ENCODE measurements around the gene VASH1. TPM values are rescaled to one million over a fixed set of nuclear protein-coding genes. Genes with fewer than 3 reads are reported as not detected.

VASH1 gene
- total RNA-seq, 6 donors from 2014 or later = 12.0 to 53.5 (median 28.2) TPM

DNA sequence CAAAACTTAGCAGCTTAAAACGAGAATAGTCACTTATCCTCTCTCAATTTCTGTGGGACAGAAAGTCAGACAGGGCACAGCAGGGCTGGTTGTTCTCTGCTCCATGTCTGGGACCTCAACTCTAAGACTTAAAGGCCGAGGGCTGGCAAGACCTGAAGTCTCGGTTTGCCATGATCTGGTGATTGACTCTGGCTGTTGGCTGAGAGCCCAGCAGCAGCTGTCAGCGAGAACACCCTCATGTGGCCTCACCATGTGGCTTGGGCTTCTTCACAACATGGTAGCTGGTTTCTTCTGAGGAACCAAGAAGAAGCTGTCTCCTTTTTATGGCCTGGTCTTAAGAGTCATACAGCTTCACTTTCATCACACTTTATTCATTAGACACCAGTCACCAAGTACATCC lies 1.7 kb upstream of the VASH1 start:
- Histone ChIP-seq H3K36me3 (no peaks in the 10 kb centered on the region), H3K4me3 (no peak overlapping the region), H3K4me1 (peaks cover 14 to 39% (median 20%) of the 10 kb centered on the region in 4 donors), H3K27me3 (peaks cover 0 to 14% (median 4%) of the 10 kb centered on the region in 4 donors), H3K9me3 (no peaks in the 10 kb centered on the region), H3K27ac (no peak overlapping the region)
- DNase-seq = no peak
- ATAC-seq (ENCODE audit: low FRiP score in 2 of 2) = no peak
- 78 to 87% methylated on average over 4 of the region's 4 CpGs for WGBS, 2 donors
- TF ChIP-seq POLR2AphosphoS5 (IDR thresholded peaks at IDR 0.05) (no peak), EP300 (IDR thresholded peaks at IDR 0.05) (no peak), POLR2A (IDR thresholded peaks at IDR 0.05) (no peak)
- TF ChIP-seq, protein P1, sequence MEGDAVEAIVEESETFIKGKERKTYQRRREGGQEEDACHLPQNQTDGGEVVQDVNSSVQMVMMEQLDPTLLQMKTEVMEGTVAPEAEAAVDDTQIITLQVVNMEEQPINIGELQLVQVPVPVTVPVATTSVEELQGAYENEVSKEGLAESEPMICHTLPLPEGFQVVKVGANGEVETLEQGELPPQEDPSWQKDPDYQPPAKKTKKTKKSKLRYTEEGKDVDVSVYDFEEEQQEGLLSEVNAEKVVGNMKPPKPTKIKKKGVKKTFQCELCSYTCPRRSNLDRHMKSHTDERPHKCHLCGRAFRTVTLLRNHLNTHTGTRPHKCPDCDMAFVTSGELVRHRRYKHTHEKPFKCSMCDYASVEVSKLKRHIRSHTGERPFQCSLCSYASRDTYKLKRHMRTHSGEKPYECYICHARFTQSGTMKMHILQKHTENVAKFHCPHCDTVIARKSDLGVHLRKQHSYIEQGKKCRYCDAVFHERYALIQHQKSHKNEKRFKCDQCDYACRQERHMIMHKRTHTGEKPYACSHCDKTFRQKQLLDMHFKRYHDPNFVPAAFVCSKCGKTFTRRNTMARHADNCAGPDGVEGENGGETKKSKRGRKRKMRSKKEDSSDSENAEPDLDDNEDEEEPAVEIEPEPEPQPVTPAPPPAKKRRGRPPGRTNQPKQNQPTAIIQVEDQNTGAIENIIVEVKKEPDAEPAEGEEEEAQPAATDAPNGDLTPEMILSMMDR (IDR thresholded peaks at IDR 0.05) = no peak

DNA sequence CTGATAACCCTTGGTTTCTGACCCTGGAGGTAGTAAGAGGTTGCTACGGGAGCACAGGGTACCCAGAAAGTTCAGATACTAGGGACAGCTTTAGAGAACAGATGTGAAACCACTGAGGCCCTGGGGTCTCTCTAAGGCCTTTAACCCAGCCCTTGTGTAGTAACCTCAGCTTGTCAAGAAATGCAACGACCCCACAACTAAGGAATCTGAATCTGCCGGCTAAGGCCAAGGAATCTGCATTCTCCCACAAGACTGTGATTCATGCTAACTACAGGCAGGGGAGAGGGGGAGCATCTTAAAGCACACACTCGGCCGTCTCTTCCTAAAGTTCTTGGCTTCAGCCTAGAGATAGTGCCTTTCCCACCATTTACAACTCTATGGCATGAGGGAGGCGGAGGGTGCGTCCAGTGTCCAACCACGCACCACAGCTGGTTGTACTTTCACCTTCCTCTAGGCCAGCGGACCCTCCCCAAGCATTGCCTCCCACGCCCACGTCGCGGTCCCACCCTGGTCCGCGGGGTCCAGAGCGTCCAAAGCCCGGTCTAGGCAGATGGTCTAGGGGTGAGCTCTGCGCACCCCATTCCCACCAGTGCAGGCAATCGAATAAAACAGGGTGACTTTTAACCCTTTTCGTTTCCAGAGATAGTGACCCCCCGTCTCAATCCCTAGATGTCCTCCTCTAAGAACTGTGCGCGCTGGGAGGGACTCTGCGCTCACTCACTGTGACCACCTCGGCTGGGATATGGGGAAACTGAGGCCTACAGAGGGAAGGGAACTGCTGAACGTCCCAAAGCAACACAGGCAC lies 735 bp upstream of the VASH1 start:
- Histone ChIP-seq H3K27me3 (peaks cover 0 to 14% (median 4%) of the 10 kb centered on the region in 4 donors), H3K27ac (peak overlapping the region in 3 of 4 donors; percentile 76 to 91 (median 77)), H3K4me3 (peak overlapping the region; percentile 46 to 95 (median 82)), H3K9me3 (no peaks in the 10 kb centered on the region), H3K4me1 (peaks cover 14 to 43% (median 20%) of the 10 kb centered on the region in 4 donors), H3K36me3 (no peaks in the 10 kb centered on the region)
- DNase-seq = no peak
- peak in 1 of 2 donors; percentile 6 for ATAC-seq (ENCODE audit: low FRiP score in 2 of 2)
- 48 to 58% methylated on average over 24 to 25 of the region's 26 CpGs for WGBS, 2 donors
- no peak for TF ChIP-seq EP300 (IDR thresholded peaks at IDR 0.05)
- TF ChIP-seq, protein P1 (IDR thresholded peaks at IDR 0.05) = no peak
- no peak for TF ChIP-seq POLR2A (IDR thresholded peaks at IDR 0.05)
- no peak for TF ChIP-seq POLR2AphosphoS5 (IDR thresholded peaks at IDR 0.05)

DNA sequence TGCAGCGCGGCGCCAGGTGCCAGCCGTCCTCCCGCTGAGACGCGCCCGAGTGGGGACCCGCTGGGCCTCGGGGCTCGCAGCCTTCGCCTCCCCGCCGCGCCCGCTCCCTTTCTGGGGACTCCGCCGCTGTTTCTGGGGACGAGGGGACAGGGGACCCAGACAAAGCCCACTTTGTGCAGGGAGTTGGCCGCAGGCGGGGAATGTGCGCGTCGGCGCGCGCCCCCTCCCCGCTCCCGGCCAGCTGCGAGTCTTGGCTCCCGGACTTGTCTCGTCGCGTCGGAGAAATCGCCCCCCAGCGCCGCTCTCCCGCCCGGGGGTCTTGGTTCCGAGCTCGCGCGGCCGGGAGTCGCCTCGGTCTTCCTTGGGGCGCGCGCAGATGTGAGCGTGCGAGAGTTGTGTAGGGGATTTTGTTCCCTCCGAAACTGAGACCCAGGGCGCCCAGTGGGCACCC lies 717 bp downstream of the VASH1 start:
- DNase-seq (no peak), ATAC-seq (ENCODE audit: low FRiP score in 2 of 2) (peak in 1 of 2 donors; percentile 1)
- TF ChIP-seq POLR2A (IDR thresholded peaks at IDR 0.05) (no peak), POLR2AphosphoS5 (IDR thresholded peaks at IDR 0.05) (no peak), EP300 (IDR thresholded peaks at IDR 0.05) (no peak)
- TF ChIP-seq, protein P1 (IDR thresholded peaks at IDR 0.05) = no peak
- Histone ChIP-seq H3K4me3 (peak overlapping the region; percentile 46 to 95 (median 82)), H3K27me3 (peaks cover 0 to 14% (median 4%) of the 10 kb centered on the region in 4 donors), H3K4me1 (peaks cover 14 to 43% (median 20%) of the 10 kb centered on the region in 4 donors), H3K9me3 (no peaks in the 10 kb centered on the region), H3K27ac (peak overlapping the region; percentile 64 to 91 (median 76)), H3K36me3 (no peaks in the 10 kb centered on the region)
- WGBS, 2 donors = 0 to 2% methylated on average over 28 to 30 of the region's 54 CpGs

DNA sequence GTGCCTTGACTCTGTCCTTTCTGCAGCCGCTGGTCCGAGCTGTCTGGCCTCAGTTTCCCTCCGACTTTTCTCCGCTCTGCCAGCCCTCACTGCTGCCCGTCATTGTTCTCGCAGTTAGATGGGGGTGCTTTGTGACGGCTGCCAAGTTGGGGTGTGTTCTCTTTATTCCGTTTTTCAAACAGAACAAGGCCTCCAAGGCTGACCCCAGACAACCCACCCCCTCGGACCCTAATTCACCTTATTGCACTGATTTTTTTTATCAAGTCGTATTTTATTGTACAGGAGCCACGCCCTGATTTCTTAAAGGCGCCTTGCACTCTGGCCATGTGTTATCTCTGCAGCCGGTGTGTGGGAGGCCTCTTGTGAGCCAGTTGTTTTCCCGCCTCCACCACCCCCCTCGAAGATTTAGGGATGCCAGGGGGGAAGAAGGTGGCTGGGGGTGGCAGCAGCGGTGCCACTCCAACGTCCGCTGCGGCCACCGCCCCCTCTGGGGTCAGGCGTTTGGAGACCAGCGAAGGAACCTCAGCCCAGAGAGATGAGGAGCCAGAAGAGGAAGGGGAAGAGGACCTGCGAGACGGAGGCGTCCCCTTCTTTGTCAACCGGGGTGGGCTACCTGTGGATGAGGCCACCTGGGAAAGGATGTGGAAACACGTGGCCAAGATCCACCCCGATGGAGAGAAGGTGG lies 1.3 kb downstream of the VASH1 start:
- TF ChIP-seq, protein P1 (IDR thresholded peaks at IDR 0.05) = no peak
- no peak for TF ChIP-seq POLR2AphosphoS5 (IDR thresholded peaks at IDR 0.05)
- no peak for TF ChIP-seq EP300 (IDR thresholded peaks at IDR 0.05)
- TF ChIP-seq POLR2A (IDR thresholded peaks at IDR 0.05) = no peak
- Histone ChIP-seq H3K36me3 (no peaks in the 10 kb centered on the region), H3K4me3 (peak overlapping the region; percentile 46 to 95 (median 82)), H3K9me3 (no peaks in the 10 kb centered on the region), H3K27ac (peak overlapping the region; percentile 64 to 91 (median 76)), H3K4me1 (peaks cover 15 to 47% (median 24%) of the 10 kb centered on the region in 4 donors), H3K27me3 (peaks cover 0 to 14% (median 4%) of the 10 kb centered on the region in 4 donors)
- 23 to 26% methylated on average over 27 to 28 of the region's 28 CpGs for whole genome bisulfite sequencing, 2 donors
- peak in 1 of 2 donors; percentile 72 for DNase-seq
- ATAC-seq (ENCODE audit: low FRiP score in 2 of 2) = peak in 1 of 2 donors; percentile 30
